Kidney epithelial cell (primary cell): ENCODE data around the gene USH1C. TPM values are rescaled to one million over a fixed set of nuclear protein-coding genes. Genes with fewer than 3 reads are reported as not detected.

Source experiments
- DNase-seq: peaks from one replicate; pipeline ENCODE4 v3.0.0-alpha.2; 2010; ENCODE audit warnings: low read depth
- H3K27me3 ChIP-seq: 2 replicates; pipeline ENCODE4 v1.6.0; 2011; ENCODE audit warnings: low read length; ENCODE audit not compliant: control insufficient read depth, insufficient read depth
- H3K36me3 ChIP-seq: 2 replicates; pipeline ENCODE4 v1.5.1; 2011; ENCODE audit warnings: low read length; ENCODE audit not compliant: control insufficient read depth, insufficient read depth
- H3K4me3 ChIP-seq: 2 replicates; pipeline ENCODE4 v1.5.1; 2011; ENCODE audit warnings: low read depth, mild to moderate bottlenecking, control low read depth, low read length
- CTCF ChIP-seq: IDR thresholded peaks from 2 replicates; pipeline ENCODE4 v1.5.1; 2011; ENCODE audit warnings: mild to moderate bottlenecking, moderate library complexity, low read length, control low read depth, inconsistent platforms; ENCODE audit not compliant: insufficient read depth, poor library complexity, severe bottlenecking
- total RNA-seq: library from RNA; depleted of rRNA; stranded (reverse); fragments of >200 nt; gene quantifications from 2 replicates; pipeline ENCODE4 v1.2.3, GENCODE V29; 2015

USH1C gene
- total RNA-seq, 1 donor from 2014 or later, result 1.8 TPM

- Histone ChIP-seq H3K36me3 (no peaks in the 10 kb centered on the region), H3K4me3 (no peak overlapping the region), H3K27me3 (no peaks in the 10 kb centered on the region)
- no peak for DNase-seq
- no peak for TF ChIP-seq CTCF
Observed at GRCh38 chr11:17579451-17579850, 35.2 kb upstream of the USH1C start.

- no peaks in the 10 kb centered on the region for H3K27me3 ChIP-seq
- TF ChIP-seq CTCF, result no peak
- DNase-seq, result no peak
Observed at GRCh38 chr11:17578958-17579357, 34.7 kb upstream of the USH1C start.

GRCh38 chr11:17578296-17578695, 34.1 kb upstream of the USH1C start:
- DNase-seq, result no peak
- H3K4me3 ChIP-seq, result no peak overlapping the region
- H3K36me3 ChIP-seq, result no peaks in the 10 kb centered on the region
- TF ChIP-seq CTCF, result no peak
- H3K27me3 ChIP-seq, result peaks cover 1% of the 10 kb centered on the region

More at GRCh38 chr11:17578958-17579357, 34.7 kb upstream of the USH1C start:
- Histone ChIP-seq H3K4me3 (no peak overlapping the region), H3K36me3 (no peaks in the 10 kb centered on the region)

GRCh38 chr11:17575431-17576425, 31.5 kb upstream of the USH1C start:
- DNase-seq, result no peak

GRCh38 chr11:17574141-17575091, 30.2 kb upstream of the USH1C start:
- H3K27me3 ChIP-seq, result peaks cover 2% of the 10 kb centered on the region
- no peak overlapping the region for H3K4me3 ChIP-seq
- no peak for DNase-seq
- TF ChIP-seq CTCF, result no peak
- no peaks in the 10 kb centered on the region for H3K36me3 ChIP-seq

More at GRCh38 chr11:17575431-17576425, 31.5 kb upstream of the USH1C start:
- no peaks in the 10 kb centered on the region for H3K36me3 ChIP-seq
- no peak overlapping the region for H3K4me3 ChIP-seq
- peaks cover 2% of the 10 kb centered on the region for H3K27me3 ChIP-seq
- no peak for TF ChIP-seq CTCF
